NCI-H510A (cell line): ENCODE measurements around the gene ERC2.

Source experiments
- DNase-seq: peaks from one replicate; lab custom pipeline; 2025; lab: John Stamatoyannopoulos, UW

ERC2 gene

DNA sequence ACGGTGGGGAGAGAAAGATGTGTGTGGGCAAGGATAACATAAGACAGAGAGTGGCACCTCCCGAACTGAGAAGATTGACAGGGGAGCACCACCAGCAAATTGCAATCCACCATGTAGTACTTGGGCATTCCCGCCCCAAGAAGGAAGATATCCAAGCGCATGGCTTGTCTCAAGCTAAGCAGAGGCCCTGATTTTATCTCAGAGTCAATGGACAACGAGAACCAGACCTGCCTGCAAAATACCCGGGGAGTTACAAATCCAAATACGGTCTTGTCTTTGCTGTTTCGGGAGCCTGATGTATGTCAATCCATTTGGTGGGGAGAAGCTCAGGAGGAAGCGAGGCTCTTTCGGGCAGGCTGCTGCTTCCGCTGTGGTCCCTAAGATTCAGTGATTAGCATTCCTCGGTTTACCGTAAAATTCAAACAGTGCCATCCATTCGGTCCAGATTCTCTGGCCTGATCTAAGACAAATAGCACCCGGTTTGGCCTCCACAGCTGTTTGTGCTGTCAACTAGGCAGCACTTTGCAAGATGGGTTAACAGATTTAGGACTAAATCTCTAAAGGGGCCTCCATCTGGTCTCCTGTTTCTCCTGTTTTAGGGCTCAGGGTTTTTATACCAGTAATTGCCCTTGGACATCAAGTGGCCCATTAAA is 883.4 kb downstream of the ERC2 start:
- DNase-seq: no peak

GRCh38 chr3:55584030-55584429 is 884.2 kb downstream of the ERC2 start:
- DNase-seq: no peak

DNA sequence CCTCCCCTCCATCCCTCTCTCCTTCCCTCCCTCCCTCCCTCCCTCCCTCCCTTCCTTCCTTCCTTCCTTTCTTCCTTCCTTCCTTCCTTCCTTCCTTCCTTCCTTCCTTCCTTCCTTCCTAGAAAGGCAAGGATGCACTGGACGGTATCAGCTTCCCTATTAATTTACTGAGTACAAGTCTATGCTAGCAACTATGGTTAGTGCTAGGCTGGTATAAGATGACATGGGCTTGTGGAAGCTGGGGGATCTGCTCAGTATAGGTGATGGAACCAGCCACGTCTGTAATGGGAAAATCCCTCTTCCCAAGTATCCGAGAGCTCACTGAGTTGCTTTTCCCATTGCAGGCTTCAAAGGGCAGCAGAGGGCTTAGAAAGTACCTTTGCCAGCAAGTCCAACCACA is 884.8 kb downstream of the ERC2 start:
- DNase-seq: no peak

DNA sequence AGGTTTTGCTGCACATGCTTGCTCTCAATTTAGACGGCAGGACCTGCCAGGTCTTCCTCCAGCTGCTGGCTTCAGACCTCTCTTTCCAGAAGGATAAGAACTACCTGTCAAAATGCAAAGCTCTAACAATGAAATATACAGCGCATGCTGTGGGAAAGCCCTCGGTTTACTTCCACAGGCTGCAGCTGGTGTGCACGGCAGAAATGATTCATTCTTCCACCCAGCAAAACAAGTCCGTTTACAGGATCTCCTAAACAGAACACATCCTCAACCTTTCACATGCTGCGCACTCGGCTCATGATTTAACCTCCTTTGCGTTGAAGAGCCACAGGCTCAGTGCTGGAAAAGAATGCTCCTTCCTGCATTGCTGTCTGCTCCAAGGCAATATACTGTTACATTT is 888.8 kb downstream of the ERC2 start:
- DNase-seq: no peak

GRCh38 chr3:55576621-55577388 is 891.5 kb downstream of the ERC2 start:
- no peak for DNase-seq

- DNase-seq: no peak
Observed at GRCh38 chr3:55574671-55575070, 893.6 kb downstream of the ERC2 start.

GRCh38 chr3:55572816-55573215 is 895.5 kb downstream of the ERC2 start:
- DNase-seq: no peak

- DNase-seq: no peak
Observed at GRCh38 chr3:55571913-55572312, 896.4 kb downstream of the ERC2 start.

DNA sequence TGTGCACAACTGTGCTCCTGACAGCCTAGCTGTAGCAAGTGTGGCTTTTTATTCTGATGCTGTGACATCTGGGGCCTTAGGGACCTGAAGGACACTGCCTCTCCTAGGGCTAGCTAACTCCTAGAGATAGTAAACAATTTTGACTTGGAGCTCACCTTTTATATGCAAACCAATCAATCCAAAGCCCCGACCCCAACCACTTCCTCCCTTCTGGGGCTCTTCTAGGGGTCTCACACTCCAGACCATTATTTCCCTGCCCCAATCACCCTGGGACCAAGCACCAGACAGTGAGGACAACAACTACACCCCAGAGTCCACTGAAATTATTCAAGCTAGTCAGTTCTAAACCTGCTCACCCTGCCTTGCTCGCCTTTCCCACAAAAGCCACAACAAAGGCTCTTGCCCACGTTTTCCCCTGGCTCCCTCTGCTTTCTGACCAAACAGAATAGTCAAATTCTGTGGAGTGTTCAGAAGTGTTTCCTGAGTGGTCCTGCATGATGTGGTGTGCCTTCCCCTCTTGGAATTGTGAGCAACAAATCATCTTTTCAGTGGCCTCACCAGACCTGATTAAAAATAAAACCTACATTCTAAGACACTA is 897.0 kb downstream of the ERC2 start:
- DNase-seq: no peak

DNA sequence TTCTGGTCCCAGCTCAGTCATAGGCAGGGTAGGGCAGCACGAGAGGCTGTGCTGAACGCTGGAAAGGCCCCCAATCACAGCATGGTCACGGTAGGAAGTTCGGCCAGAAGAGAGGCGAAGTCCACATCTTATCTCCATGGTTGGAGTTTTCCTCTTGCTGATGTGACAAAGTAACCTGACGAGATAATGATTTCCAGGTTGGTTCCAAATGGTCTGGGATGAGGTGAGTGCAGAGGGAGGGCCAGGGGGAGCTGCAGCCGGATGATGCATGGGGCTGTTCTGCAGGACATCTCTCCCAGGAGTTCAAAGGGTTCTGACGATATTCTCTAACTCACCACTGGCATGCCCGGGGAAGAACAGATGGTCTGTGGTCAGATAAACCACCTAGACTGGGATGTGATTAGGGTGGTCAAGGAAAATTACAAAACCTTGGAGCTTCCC is 898.0 kb downstream of the ERC2 start:
- DNase-seq: no peak

- no peak for DNase-seq
Observed at GRCh38 chr3:55569033-55569599, 899.2 kb downstream of the ERC2 start.

DNA sequence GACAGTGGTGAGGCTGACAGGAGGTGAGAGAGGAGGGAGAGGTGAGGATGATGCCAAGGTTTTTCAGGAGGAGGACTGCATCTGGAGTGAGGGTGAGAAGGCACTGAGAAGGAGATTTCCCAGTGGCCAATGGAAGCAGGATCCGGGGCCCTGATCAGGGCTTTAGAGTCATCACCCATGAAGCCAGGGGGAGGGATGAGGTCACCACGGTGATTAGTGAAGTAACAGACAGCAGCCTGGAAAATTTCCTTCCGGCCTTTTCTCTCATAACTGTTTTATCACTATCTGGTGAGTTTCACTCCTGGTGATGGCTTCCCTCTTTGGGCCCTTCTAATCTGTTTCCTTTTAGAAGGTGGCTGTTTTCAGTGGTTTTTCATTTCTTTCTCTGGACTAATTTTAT is 900.7 kb downstream of the ERC2 start:
- DNase-seq: no peak

GRCh38 chr3:55567121-55567520 is 901.1 kb downstream of the ERC2 start:
- no peak for DNase-seq

- no peak for DNase-seq
Observed at GRCh38 chr3:55565521-55565920, 902.7 kb downstream of the ERC2 start.

- DNase-seq: no peak
Observed at GRCh38 chr3:55564726-55565125, 903.5 kb downstream of the ERC2 start.

GRCh38 chr3:55562700-55563099 is 905.6 kb downstream of the ERC2 start:
- DNase-seq: no peak

DNA sequence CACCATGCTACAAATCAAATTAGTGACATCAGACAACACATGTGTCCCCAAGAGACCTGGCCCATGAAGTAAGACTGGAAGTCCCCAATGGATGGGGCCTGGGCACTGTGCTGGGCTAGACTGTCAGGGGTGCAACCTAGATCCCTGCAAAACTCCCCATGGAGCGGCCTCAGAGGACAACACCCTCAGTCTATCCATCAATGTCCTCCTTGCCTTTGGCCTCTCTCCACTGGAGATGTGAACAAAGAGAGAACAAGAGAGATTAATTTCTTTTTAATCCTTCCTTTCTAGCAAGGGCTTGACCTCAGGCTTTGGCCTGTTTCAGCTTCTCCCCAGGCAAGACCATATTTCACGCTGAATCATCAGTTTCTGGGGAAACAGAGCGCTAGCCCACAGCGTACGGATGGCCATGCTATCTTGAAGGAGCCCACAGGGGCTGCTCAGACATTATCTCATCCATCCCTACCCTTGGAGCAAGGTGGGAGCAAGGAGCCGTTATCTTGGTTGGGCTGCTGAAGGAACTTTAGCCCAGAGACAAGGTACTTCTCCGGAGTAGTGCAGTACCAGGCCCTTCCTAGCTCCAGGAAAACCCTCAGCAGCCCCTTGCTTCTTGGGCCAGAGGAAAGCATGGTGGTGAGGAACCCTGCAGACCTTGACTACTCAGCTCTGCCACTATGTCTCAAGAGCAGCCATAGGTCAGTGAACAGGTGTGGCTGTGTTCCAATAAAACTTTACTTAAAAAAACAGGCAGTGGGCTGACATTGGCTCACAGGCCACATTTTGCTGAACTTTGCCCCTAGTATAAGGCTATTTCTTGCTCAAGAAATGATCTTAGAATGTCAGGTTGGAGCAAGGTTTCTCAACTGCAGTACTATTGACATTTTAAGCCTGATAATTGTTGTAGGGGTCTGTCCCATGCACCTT is 908.5 kb downstream of the ERC2 start:
- DNase-seq: no peak

- no peak for DNase-seq
Observed at GRCh38 chr3:55558316-55558715, 910.0 kb downstream of the ERC2 start.

DNA sequence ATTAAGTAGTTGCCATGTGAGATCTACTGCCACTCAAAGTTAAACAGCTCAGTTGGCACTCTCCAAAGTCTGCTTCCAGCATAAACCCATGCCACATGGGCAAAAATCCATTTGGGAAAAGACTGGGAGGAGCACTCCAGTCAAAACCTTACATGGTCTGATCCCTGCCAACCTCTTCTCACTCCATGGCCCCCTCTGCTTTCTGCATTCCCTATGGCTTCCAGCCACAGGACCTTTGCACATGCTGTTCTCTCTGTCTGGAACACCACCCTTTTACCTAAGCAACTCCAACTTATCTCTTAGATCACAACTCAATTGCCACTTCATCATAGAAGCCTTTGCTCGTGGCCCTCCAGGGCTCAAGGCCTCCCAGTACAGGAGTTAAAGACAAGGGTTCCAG is 910.7 kb downstream of the ERC2 start:
- DNase-seq: no peak

GRCh38 chr3:55556619-55557537 is 911.4 kb downstream of the ERC2 start:
- no peak for DNase-seq
